Fibroblast of peridontal ligament (primary cell): ENCODE measurements around the gene ZFPL1.

ENCODE experiments used
- DNase-seq: peaks from one replicate; pipeline ENCODE4 v3.0.0-alpha.2; 2010; ENCODE audit errors: extremely low read depth

Gene ZFPL1

DNA sequence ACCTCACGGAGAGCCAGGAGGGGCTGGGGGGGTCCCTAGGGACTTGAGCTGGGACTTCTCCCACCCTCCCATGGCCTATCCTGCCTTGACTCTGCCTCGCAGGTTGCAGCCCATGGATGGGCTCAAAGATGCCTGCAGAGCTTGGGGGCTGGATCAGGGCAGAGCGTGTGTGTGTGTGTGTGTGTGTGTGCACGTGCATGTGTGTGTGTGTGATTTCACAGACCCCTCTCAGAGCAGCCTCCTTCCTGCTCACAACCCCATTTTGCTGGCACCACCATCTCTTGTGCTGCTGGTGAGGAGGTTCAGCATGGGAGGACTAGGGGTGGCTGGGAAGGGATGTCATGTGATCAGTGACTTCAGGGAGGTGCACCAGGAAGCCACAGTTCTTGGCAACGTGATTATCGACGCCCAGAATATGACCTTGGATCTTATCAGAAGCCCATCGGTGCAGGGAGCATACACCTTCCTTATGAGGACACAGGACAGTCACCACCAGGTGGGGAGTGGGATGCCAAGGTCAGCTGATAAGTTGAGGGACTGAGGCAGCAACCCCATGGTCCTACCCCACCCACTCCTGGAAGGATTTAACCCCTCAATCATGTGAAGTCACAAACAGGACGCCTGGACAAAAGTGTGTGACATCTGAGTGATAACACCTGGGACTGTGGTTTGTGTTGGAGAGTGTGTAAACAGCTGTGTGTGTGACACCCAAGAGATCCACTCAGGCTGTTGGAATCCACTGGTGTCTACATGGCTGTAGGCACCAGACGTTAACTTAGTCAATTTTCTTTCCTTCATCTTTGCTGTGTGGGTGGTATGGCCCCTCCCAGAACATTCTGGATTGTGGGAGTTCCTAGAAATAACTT lies 23.8 kb upstream of the ZFPL1 start:
- DNase-seq: no peak

DNA sequence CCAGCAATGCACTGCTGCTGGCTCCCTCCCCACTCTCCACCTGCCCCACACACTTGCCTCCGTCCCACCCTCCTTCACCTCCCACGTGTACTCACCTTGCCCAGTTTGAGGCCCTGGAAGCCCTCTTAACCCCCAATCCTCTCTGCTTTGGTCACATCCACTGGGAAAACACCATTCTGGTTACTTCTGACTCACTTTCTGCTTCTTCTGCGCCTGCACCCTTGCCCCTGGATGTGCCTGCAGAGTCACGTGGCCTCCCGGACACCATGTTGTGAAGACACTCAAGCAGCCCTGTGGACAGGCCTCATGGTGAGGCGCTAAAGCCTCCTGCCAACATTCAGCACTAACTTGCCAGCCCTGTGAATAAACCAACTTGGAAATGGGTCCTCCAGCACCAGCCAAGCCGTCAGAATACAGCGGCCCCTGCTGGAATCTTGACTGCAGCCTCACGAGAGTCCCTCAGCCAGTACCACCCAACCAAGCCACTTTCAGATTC lies 23.1 kb upstream of the ZFPL1 start:
- DNase-seq: peak; percentile 9

DNA sequence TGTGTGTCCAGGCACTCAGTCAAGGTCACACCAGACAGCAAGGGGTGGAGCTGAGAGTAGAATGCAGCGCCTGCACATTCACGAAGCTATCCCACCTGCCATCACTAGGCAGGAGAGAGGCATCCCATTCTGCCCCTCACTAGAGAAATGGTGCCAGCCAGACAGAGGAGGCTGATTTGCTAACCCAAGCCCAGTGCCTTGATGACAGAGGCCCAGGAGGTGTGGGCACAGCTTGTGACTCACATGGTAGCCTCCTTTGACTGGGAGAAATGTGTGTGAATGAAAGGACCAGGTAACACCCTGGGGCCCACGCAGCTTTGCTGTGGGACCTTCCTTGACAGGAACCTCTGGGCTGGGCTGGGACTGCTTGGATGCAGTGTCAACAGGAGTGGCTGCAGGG lies 20.5 kb upstream of the ZFPL1 start:
- no peak for DNase-seq

DNA sequence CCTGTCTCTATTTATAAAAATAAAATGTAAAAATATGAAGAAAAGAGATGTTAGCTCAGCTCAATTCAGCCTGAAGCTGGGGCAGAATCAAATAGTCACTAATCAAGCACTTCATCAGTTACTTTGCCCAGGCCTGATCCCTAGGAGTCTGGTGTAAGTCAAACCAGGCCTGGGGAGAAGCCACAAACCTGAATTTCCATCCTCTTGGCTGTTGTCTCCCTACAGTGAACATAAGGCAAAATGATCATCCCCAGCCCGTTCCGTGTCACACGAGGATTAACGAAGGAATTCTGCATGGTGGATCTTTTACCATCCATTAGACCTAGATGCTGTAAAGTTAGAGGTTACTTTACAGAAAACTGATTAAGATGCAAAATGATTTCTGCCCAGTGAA lies 19.2 kb upstream of the ZFPL1 start:
- DNase-seq: no peak

DNA sequence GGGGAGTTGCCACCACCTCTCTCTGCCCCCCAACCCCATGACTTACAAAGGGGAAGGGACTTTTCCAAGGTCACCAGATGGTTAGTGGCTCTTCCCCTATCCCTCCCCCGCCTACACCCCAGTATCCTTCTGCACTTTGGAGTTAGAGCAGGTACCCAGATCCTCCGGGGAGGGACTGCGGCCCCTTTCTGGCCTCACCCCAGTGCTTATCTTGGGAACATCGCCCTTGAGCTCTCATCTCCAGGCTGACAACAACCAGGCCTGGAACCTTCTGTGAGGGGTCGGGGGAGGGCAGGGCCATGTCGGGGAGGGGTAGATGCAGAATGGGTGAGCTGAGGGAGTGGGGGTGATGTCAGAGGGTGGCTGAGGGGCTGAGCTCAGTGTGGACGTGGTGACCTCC lies 18.2 kb upstream of the ZFPL1 start:
- no peak for DNase-seq

DNA sequence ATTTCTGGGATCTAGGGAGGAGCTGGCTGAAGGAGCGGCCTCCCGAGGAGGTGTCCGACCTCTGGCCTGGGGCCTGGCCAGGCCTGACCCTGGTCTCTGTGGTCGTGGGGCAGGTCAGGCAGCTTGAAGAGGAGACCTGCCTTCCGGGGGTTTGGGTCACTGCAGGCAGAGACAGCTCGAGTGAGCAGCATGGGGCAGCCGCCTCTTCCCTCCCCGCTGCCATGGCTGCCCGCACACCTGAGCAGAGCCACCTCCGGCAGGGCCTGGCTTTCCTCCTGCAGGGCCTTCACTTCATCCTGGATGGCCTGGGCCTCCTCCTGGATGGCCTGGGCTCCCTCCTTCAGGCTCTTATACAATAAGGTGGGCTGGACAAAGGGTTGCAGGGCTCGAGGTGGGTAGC lies 17.7 kb upstream of the ZFPL1 start:
- no peak for DNase-seq

DNA sequence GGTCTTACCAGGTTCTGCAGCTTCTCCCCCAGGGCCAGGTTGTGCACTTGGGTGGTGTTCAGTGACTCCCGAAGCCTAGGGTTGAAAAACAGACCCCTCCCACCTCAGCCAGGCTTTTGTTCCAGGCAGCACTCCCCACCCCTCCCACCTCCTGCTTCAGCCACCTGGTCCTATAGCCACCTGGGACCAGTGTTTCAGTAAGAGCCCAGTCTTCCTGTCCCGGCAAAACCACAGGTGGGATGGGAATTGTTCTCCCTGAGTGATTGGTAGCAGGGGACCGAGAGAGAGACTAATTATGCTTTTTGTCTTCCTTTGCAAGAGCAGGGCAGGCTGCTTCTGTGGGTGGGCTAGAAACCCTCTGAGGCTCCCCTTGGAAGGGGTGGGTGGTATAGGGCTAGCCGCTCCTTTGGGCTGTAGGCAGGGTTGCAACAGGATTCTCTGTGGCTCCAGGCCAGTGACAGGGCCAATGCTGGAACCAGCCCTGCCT lies 17.2 kb upstream of the ZFPL1 start:
- no peak for DNase-seq

DNA sequence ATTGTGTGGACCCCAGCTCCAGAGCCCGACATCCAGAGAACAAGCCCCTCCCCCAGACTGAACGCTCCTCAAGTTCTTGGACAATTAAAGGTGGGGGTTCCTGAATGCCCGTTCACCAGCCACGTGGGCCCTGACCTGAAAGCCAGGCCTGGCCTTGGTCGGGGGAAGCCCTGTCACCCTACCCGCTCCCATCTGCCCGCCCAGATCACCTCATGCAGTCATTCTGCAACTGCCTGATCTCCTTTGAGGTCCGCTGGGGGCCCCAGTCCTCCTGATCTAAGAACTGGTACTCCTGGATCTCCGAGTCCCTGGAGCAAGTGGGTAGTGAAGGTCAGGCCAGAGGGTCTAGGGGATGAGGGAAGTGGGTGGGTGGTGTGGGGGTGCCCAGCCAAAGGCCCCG lies 16.6 kb upstream of the ZFPL1 start:
- no peak for DNase-seq

DNA sequence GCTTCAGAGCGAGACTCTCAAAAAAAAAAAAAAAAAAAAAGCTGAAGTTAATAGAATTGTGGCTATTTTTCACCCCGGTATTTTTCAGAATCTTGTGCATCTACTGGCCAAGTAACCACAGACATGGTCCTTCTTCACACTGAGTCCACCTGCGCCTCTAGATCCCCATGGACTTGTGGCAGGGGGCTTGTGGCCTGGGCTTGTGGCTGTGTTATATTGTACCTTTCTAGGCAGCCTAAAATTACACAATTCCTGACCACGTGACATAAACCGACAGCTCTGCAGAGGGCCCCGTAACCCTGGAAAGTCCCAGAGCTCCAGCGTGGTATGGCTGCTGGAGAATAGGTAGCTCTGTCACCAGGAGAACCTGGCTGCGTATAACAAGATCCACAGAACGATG lies 14.8 kb upstream of the ZFPL1 start:
- no peak for DNase-seq

DNA sequence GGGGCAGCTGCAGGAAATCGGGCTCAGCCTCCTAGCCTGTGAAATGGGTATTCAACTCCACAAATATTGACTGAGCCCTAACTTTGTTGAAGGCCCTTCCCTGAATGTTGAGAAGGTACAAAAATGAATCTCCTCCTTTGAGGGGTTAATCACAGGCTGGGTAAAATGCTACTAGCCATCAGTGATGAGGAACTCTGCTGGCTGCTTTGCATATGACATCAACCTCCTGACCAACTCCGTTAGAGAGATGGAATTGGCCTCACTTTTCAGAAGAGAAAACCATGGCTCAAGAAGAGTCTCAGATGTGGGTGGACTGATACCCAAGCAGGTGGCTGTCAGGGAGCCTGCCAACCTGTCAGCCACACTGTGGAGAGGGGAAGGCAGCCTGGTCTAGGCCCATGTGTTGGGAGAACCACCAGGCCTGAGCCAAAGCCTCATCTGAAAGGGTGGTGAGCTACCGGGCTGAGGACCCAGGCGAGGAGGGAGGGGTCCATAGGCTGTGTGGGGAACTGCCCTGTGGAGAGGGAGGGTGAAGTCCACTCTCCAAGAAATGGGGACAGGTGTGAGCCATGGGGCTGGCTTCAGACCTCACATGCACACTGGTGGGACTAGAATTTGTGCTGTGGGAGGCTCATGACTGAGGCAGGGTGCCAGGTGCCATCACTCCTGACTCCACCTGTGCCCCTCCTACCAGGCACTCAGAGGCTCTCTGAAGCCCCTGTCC lies 12.0 kb upstream of the ZFPL1 start:
- peak; percentile 3 for DNase-seq

DNA sequence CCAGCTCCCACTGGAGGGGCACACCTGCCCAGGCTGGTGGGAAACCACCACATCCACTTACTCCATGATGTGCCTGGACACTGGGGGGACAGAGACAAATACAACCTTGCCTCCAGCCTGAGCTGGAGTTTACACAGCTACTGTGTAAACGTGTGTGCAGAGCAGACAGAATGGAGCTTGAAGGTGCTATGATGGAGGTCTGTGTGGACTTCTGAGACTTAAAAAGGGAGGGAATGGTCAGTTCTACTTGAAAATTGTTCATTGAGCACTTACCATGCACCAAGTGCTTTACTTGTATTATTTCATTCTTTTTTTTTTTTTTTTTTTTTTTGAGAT lies 11.4 kb upstream of the ZFPL1 start:
- no peak for DNase-seq

DNA sequence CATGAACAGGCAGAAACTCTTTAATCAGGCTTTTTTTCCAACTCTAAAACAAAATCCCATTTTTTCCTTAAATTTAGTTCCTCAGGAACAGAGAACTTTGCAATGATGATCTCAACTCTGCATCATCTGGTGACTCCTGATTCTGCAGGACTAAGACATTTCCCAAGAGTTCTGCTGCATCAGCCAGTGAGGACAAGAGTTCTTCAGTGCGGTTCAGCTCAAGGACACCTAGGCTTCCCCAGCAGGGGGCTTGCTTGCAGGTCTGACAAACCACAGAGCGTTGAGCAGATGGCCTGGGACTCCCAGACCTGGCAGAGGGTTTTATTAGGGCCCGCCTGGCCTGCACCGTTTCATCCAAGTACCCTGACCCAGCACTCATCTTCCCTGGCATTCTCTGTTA lies 6.6 kb upstream of the ZFPL1 start:
- DNase-seq: no peak

DNA sequence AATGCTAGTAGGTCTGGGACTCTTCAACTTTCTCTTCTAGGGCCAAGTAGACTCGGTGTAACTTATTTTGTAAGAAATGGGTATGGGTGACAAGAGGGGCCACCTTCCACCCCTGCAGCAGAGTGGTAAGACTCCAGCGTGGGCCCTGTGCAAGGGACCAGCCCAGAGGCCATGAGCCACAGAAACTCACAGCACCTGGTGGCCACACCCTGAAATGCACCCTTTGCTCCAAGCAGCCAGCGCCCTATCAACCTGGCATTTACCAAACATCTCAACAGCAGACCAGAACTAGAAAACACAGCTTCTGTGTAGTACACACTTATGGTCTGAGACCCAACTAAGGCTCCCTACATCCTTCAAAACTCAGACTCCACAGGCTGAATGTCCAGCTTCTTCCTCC lies 5.9 kb upstream of the ZFPL1 start:
- peak; percentile 14 for DNase-seq

DNA sequence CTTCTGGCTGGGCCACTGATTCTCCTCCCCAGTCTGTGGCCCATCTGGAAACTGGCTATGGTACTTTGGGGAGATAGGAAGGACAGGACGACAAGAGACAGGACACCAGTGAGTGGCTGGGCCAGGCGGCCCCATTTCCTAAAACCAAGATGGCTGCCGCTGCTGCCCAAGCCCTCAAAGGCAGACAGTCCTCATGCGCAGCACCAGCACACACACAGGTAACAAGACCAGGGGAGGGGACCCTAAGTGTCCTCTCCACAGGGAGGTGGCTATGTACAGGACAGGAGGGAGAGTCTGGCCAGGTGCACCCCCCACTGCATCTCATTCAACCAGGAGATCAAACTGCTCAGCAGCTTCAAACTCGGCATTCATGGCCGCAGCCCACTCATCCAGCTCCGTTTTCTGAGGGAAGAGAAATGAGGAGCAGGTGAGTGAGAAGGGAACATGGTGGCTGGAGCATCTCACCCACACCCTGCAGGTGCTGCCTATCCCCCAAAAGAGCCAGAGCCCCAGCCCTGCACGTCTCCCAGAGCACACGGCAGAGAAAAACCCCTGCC lies 5.2 kb upstream of the ZFPL1 start:
- no peak for DNase-seq

DNA sequence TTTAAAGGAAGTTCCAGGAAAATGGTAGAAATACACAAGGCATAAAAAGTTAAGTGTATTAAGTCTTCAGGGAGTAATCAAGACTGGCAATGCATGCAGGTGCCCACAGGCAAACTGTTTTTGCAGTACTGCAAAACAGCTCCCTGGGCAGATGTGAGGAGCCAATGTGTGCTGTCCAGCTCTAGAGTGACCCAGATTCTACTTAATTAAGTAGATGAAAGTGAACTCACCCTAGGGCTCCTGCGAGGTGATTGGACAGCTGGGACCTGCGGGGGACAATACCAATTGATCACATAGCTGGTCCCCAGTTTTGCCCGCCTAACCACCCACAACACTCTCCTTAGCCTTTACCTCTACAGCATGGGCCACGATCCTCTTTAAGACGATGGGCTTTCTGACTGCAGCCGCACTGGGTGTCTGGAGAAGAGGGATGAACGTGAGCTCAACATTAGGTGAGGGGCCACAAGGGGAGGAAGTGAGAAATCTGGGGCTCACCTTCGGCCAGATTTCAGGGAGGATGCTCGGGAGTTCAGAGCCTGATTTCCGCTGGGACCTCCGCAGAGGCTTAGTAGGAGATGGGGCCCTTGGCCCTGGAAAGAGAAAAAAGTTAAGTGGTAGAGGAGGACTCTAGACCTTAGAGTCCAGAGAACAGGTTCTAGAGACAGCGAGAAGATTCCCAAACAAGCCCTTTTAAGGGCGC lies 738 bp upstream of the ZFPL1 start:
- no peak for DNase-seq

DNA sequence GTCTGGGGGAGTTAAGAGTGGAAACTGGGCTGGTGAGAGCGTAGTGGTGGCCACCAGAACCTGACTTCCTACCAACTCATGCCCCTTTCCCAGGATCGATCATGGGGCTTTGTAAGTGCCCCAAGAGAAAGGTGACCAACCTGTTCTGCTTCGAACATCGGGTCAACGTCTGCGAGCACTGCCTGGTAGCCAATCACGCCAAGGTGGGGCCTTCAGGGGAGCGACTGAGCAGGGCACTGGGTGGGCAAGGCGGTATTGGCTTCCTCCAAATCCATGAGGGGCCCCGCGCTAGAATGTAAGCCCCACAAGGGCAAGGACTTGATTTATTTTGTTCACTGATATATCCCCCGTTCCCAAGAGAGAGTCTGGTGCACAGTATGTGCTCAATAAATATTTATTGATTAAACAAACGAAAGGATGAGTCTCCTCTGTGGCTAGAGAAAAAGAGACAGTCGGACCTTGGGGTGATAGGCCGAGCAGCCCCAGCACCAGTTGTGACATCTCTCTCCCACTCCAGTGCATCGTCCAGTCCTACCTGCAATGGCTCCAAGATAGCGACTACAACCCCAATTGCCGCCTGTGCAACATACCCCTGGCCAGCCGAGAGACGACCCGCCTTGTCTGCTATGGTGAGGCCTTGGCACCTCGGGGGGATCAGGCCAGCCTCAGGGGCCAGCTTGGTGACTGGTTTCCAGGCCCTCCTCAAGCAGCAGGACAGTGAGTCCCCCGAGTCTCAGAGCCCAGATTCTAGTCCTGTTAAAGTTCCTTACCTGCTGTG lies 765 bp downstream of the ZFPL1 start:
- DNase-seq: no peak

DNA sequence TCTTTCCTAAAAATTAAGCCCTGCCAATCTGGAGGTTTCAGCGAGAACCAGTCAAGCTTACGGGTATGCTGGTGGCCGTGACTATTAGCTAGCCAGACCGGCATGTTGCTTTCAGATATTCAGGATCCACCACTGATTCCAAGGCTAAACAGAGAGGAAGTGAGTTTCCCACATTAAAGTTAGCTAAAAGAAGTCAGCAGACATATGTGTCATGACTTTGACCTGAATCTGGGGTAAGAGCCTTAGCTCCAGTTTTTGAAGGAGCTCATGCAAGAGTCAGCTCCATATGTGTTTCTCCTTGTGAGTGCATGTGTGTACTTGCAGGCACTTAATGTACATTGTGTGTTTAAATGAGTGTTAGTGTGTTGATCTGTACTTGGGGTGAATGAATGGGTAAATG lies 1.4 kb downstream of the ZFPL1 start:
- DNase-seq: peak; percentile 3

DNA sequence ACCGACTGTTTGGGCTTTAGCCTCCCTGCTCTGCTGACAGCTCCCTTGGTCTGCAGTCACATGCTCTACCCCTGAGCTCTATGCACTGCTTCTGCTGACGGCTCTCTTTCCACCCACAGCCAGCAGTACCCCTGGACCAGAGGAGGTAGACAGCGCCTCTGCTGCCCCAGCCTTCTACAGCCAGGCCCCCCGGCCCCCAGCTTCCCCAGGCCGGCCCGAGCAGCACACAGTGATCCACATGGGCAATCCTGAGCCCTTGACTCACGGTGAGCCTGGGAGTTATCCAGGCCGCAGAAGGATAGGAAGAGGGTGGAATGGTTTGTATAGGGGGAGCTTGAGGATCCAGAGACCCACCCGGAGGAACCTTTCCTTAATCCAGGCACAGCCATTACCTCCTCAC lies 2.8 kb downstream of the ZFPL1 start:
- no peak for DNase-seq

DNA sequence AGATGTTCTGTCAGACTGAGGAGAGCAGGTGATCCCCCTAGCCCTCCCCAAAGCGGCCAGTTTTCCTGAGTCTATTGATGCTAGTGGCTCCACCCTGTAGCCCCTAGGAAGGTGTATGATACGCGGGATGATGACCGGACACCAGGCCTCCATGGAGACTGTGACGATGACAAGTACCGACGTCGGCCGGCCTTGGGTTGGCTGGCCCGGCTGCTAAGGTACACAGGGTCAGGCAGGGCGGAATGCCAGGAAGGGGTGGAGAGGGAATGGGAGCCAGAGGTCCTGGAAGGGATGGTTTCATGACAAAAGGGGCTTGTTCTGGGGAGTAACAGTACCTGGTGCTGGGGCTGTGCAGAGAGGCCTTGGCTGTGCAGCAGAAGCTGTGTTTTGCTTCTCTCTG lies 3.2 kb downstream of the ZFPL1 start:
- no peak for DNase-seq

DNA sequence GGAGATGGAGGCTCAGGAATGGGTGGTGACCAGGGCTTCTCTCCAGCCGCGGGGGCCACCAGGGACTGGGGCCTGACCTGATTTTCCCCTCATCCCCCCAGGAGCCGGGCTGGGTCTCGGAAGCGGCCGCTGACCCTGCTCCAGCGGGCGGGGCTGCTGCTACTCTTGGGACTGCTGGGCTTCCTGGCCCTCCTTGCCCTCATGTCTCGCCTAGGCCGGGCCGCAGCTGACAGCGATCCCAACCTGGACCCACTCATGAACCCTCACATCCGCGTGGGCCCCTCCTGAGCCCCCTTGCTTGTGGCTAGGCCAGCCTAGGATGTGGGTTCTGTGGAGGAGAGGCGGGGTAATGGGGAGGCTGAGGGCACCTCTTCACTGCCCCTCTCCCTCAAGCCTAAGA lies 3.8 kb downstream of the ZFPL1 start:
- DNase-seq: no peak

DNA sequence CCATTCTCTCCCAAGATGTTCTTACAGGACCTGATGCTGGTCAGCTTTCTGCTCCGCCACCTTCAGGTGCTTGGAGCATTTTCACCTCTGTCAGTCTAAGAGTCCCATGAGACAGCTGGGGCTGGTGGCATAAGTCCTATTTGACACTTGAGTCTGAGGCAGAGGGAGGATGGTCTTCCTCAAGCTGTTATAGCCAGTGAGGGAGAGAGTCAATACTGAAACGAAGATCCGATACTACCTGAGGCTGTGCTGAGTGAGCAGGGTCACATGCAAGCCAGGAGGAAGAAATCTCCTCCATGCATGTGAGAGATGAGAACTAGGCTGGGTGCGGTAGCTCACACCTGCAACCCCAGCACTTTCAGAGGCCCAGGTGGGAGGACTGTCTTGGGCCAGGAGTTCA lies 5.6 kb downstream of the ZFPL1 start:
- DNase-seq: no peak

DNA sequence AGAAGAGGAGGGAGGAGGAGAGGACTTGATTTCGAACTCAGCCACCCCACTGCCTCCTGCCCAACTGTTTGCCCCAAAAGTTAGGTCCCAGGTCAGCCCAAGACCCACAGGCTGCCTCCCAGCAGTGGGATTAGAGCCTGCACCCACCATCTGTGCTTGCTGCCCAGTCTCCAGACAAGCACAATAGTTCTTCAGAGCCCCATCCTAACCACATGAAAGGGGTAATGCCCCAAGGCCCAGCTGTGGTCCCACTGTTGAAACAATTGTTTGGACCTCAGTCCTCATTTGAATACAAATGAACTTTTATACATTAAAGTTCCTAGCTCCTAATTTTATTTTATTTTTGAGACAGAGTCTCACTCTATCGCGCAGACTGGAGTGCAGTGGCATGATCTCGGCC lies 6.6 kb downstream of the ZFPL1 start:
- no peak for DNase-seq
